HPDE6-E6E7 (cell line): ENCODE results near the gene BRD7.

ENCODE experiments used
- DNase-seq: peaks from one replicate; pipeline ENCODE4 v3.0.0; 2011; ENCODE audit warnings: missing footprints; ENCODE audit errors: extremely low spot score

Gene BRD7

GRCh38 chr16:50291719-50292565 is 76.8 kb downstream of the BRD7 start:
- no peak for DNase-seq

- DNase-seq = no peak
These were observed 77.9 kb downstream of the BRD7 start for GRCh38 chr16:50290856-50291255.

- no peak for DNase-seq
These were observed 78.6 kb downstream of the BRD7 start for GRCh38 chr16:50289950-50290764.

GRCh38 chr16:50288920-50289319 is 79.9 kb downstream of the BRD7 start:
- no peak for DNase-seq

GRCh38 chr16:50288026-50288425 is 80.8 kb downstream of the BRD7 start:
- no peak for DNase-seq

GRCh38 chr16:50286681-50287080 is 82.1 kb downstream of the BRD7 start:
- DNase-seq = no peak

GRCh38 chr16:50285406-50286003 is 83.3 kb downstream of the BRD7 start:
- DNase-seq = no peak

GRCh38 chr16:50284131-50284911 is 84.5 kb downstream of the BRD7 start:
- no peak for DNase-seq

GRCh38 chr16:50282955-50283631 is 85.7 kb downstream of the BRD7 start:
- DNase-seq = no peak

GRCh38 chr16:50282010-50282538 is 86.7 kb downstream of the BRD7 start:
- no peak for DNase-seq

GRCh38 chr16:50281391-50282009 is 87.3 kb downstream of the BRD7 start:
- DNase-seq = no peak

GRCh38 chr16:50280932-50281331 is 87.9 kb downstream of the BRD7 start:
- no peak for DNase-seq

- no peak for DNase-seq
These were observed 89.3 kb downstream of the BRD7 start for GRCh38 chr16:50279504-50279865.

- no peak for DNase-seq
These were observed 90.5 kb downstream of the BRD7 start for GRCh38 chr16:50278251-50278650.

GRCh38 chr16:50276801-50277555 is 91.8 kb downstream of the BRD7 start:
- no peak for DNase-seq

GRCh38 chr16:50276326-50276640 is 92.5 kb downstream of the BRD7 start:
- DNase-seq = no peak

GRCh38 chr16:50275428-50276325 is 93.1 kb downstream of the BRD7 start:
- no peak for DNase-seq

GRCh38 chr16:50275098-50275415 is 93.7 kb downstream of the BRD7 start:
- no peak for DNase-seq
